ENCODE results near the gene RAB3GAP2.

DNA sequence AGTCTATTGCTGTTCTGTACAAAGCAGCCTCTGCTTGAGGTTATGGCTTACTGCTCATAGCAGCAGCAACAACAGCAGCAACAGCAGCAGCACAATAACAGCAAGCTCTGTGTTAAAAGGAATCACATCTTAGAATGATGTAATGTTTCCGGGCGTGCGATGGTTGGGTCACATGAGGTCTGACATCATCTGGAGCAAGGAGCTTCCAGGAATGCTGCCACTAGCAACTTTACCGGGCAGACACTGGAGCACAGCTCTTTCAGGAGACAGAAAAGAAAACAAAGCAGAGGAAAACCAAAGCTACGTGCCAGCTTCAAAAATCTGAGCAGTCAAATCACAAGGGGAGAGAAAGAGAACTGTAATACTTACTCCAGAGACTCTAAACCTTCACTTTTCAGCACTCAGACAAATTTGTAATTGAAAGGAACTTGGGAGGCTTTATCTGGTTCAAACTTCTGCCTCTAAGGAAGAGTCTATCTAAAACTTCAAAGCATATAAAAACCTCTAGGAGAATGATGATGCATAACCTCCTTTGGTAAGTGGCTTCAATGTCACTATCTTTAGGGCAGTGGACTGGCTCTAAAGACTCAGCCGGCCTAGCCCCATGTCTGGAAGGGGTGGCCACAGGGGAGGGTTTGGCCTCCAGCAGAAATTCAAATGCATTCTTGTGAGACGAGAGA is 28.3 kb upstream of the RAB3GAP2 start:
- TF ChIP-seq, protein P1, sequence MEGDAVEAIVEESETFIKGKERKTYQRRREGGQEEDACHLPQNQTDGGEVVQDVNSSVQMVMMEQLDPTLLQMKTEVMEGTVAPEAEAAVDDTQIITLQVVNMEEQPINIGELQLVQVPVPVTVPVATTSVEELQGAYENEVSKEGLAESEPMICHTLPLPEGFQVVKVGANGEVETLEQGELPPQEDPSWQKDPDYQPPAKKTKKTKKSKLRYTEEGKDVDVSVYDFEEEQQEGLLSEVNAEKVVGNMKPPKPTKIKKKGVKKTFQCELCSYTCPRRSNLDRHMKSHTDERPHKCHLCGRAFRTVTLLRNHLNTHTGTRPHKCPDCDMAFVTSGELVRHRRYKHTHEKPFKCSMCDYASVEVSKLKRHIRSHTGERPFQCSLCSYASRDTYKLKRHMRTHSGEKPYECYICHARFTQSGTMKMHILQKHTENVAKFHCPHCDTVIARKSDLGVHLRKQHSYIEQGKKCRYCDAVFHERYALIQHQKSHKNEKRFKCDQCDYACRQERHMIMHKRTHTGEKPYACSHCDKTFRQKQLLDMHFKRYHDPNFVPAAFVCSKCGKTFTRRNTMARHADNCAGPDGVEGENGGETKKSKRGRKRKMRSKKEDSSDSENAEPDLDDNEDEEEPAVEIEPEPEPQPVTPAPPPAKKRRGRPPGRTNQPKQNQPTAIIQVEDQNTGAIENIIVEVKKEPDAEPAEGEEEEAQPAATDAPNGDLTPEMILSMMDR (IDR thresholded peaks at IDR 0.05): no peak
- TF ChIP-seq ZFX (IDR thresholded peaks at IDR 0.05; ENCODE audit: borderline replicate concordance): no peak

Data from 22Rv1 (cell line).